Esophagus (tissue), 2 donors: ENCODE data around the gene MUC5AC. TPM values are rescaled to one million over a fixed set of nuclear protein-coding genes. Genes with fewer than 3 reads are reported as not detected.
"Not testable (repeated sequence)": the region's sequence is repeated elsewhere in the genome, so short reads cannot be mapped to it uniquely, and the experiment has no call there.

Source experiments
- H3K27ac ChIP-seq, 2 donors: one replicate each; pipeline ENCODE4 v1.5.1; 2013; ENCODE audit warnings: low read depth in 2 of 2, mild to moderate bottlenecking in 2 of 2, inconsistent platforms in 1 of 2, low read length in 1 of 2, moderate library complexity in 1 of 2
- H3K27me3 ChIP-seq, 2 donors: one replicate each; pipeline ENCODE4 v1.6.1; 2013; ENCODE audit warnings: low read length in 2 of 2, control low read depth in 1 of 2, mild to moderate bottlenecking in 1 of 2; ENCODE audit not compliant: insufficient read depth in 2 of 2, control insufficient read depth in 1 of 2
- H3K36me3 ChIP-seq, 2 donors: one replicate each; pipeline ENCODE4 v1.6.1; 2013; ENCODE audit warnings: low read length in 1 of 2; ENCODE audit not compliant: control insufficient read depth in 2 of 2, insufficient read depth in 2 of 2
- H3K4me1 ChIP-seq, 2 donors: one replicate each; pipeline ENCODE4 v1.6.1; 2013; ENCODE audit warnings: low read length in 1 of 2; ENCODE audit not compliant: control insufficient read depth in 2 of 2, insufficient read depth in 2 of 2
- H3K4me3 ChIP-seq, 2 donors: one replicate each; pipeline ENCODE4 v1.5.1; 2013; ENCODE audit warnings: low read length in 2 of 2, mild to moderate bottlenecking in 2 of 2, low read depth in 1 of 2, moderate library complexity in 1 of 2
- H3K9me3 ChIP-seq, 2 donors: one replicate each; pipeline ENCODE4 v1.6.1; 2013; ENCODE audit warnings: mild to moderate bottlenecking in 2 of 2, low read depth in 1 of 2, low read length in 1 of 2, moderate library complexity in 1 of 2; ENCODE audit not compliant: control insufficient read depth in 2 of 2, insufficient read depth in 1 of 2
- WGBS, 2 donors: extraction: QIAGEN DNeasy Blood & Tissue Kit; methylation state at CpG; one replicate each; pipeline ENCODE4 v1.1.7; 2013; 5-methylcytosine and 5-hydroxymethylcytosine counted together
- polyA plus RNA-seq, 2 donors: library from polyadenylated mRNA; stranded (reverse); fragments of 200-250 nt; gene quantifications; one replicate each; pipeline ENCODE4 v1.2.3, GENCODE V29; 2013
- donor health status: healthy with polysubstance abuse.
- donor health status: Bipolar disorder and iron deficiency.

MUC5AC gene
- polyA plus RNA-seq, 2 donors, result 0.01 to 0.08 TPM

GRCh38 chr11:1161410-1162137, 3.8 kb downstream of the MUC5AC start:
- no peaks in the 10 kb centered on the region for H3K9me3 ChIP-seq
- H3K27me3 ChIP-seq, result no peaks in the 10 kb centered on the region

GRCh38 chr11:1162138-1162475, 4.4 kb downstream of the MUC5AC start:
- Histone ChIP-seq H3K9me3 (no peaks in the 10 kb centered on the region), H3K4me1 (no peaks in the 10 kb centered on the region), H3K27me3 (no peaks in the 10 kb centered on the region), H3K27ac (no peak overlapping the region), H3K4me3 (no peak overlapping the region), H3K36me3 (no peaks in the 10 kb centered on the region)
- 80 to 90% methylated on average over 19 to 21 of the region's 21 CpGs for WGBS, 2 donors

More at GRCh38 chr11:1161410-1162137, 3.8 kb downstream of the MUC5AC start:
- 80 to 82% methylated on average over 42 of the region's 42 CpGs for WGBS, 2 donors
- Histone ChIP-seq H3K4me3 (no peak overlapping the region), H3K36me3 (no peaks in the 10 kb centered on the region), H3K27ac (no peak overlapping the region), H3K4me1 (no peaks in the 10 kb centered on the region)

GRCh38 chr11:1162491-1163311, 4.9 kb downstream of the MUC5AC start:
- H3K27ac ChIP-seq, result no peak overlapping the region
- WGBS, 2 donors, result 78 to 81% methylated on average over 28 of the region's 28 CpGs
- no peaks in the 10 kb centered on the region for H3K9me3 ChIP-seq
- no peaks in the 10 kb centered on the region for H3K36me3 ChIP-seq
- no peak overlapping the region for H3K4me3 ChIP-seq
- H3K27me3 ChIP-seq, result no peaks in the 10 kb centered on the region
- H3K4me1 ChIP-seq, result no peaks in the 10 kb centered on the region

- Histone ChIP-seq H3K27me3 (no peaks in the 10 kb centered on the region), H3K4me1 (no peaks in the 10 kb centered on the region), H3K9me3 (no peaks in the 10 kb centered on the region), H3K36me3 (no peaks in the 10 kb centered on the region), H3K27ac (no peak overlapping the region), H3K4me3 (no peak overlapping the region)
- 79% methylated on average over 11 to 13 of the region's 13 CpGs for WGBS, 2 donors
Measured at GRCh38 chr11:1163321-1163910, 5.7 kb downstream of the MUC5AC start.

- Histone ChIP-seq H3K4me1 (no peaks in the 10 kb centered on the region), H3K36me3 (no peaks in the 10 kb centered on the region), H3K27me3 (no peaks in the 10 kb centered on the region), H3K9me3 (no peaks in the 10 kb centered on the region), H3K4me3 (no peak overlapping the region), H3K27ac (no peak overlapping the region)
- WGBS, 2 donors, result 53 to 54% methylated on average over 28 of the region's 28 CpGs
Measured at GRCh38 chr11:1163911-1164735, 6.4 kb downstream of the MUC5AC start.

- not testable (repeated sequence) for H3K9me3 ChIP-seq
- 54 to 56% methylated on average over 10 of the region's 10 CpGs for WGBS, 2 donors
Measured at GRCh38 chr11:1164779-1165255, 7.1 kb downstream of the MUC5AC start.

GRCh38 chr11:1165256-1166041, 7.7 kb downstream of the MUC5AC start:
- no peak overlapping the region for H3K27ac ChIP-seq
- H3K36me3 ChIP-seq, result no peaks in the 10 kb centered on the region
- no peak overlapping the region for H3K4me3 ChIP-seq
- H3K27me3 ChIP-seq, result no peaks in the 10 kb centered on the region
- no peaks in the 10 kb centered on the region for H3K4me1 ChIP-seq
- H3K9me3 ChIP-seq, result no peaks in the 10 kb centered on the region
- 86 to 89% methylated on average over 30 of the region's 30 CpGs for WGBS, 2 donors

More at GRCh38 chr11:1164779-1165255, 7.1 kb downstream of the MUC5AC start:
- H3K36me3 ChIP-seq, H3K4me3 ChIP-seq, H3K4me1 ChIP-seq, H3K27me3 ChIP-seq, H3K27ac ChIP-seq: not testable (repeated sequence)

- Histone ChIP-seq H3K27me3 (no peaks in the 10 kb centered on the region), H3K4me3 (no peak overlapping the region), H3K9me3 (peaks cover 0 to 3% of the 10 kb centered on the region in 2 donors), H3K27ac (no peak overlapping the region), H3K4me1 (no peaks in the 10 kb centered on the region), H3K36me3 (no peaks in the 10 kb centered on the region)
- 82 to 85% methylated on average over 7 of the region's 7 CpGs for WGBS, 2 donors
Measured at GRCh38 chr11:1167256-1167655, 9.5 kb downstream of the MUC5AC start.
